H1 (cell line): ENCODE results near the gene PRKG2. TPM values are rescaled to one million over a fixed set of nuclear protein-coding genes. Genes with fewer than 3 reads are reported as not detected.

Experiments
- CTCF ChIA-PET: fragments of 300-600 bp; sonication (Branson Sonifier 250); formaldehyde crosslinking; loops from one replicate; lab custom pipeline; 2021; ENCODE audit not compliant: partially characterized antibody; lab: Charles Lee
- POLR2A ChIA-PET: fragments of 300-600 bp; sonication (Branson Sonifier 250); formaldehyde crosslinking; loops from one replicate; lab custom pipeline; 2021; ENCODE audit warnings: inconsistent platforms; ENCODE audit not compliant: partially characterized antibody; lab: Charles Lee
- DNase-seq, 2 experiments: peaks; one replicate each; pipeline versions ENCODE4 v3.0.0 to v3.0.0-alpha.2; 2010 to 2022; ENCODE audit warnings: low spot score in 2 of 2, low read depth in 1 of 2, mixed read lengths in 1 of 2
- FAIRE-seq: peaks from 2 replicates; lab custom pipeline; 2011; peaks lifted over from hg19 to GRCh38; lab: Jason Lieb, UNC
- H2AFZ ChIP-seq: 2 replicates; pipeline ENCODE4 v1.8.1; 2012; ENCODE audit warnings: low read length, inconsistent platforms
- H2AK5ac ChIP-seq: 2 replicates; pipeline ENCODE4 v1.6.1; 2013; ENCODE audit warnings: low read depth, low read length
- H2BK120ac ChIP-seq: replicated peaks from 2 replicates; pipeline ENCODE3; 2013; ENCODE audit warnings: low read depth, low read length, inconsistent platforms
- H2BK12ac ChIP-seq: 2 replicates; pipeline ENCODE4 v1.6.1; 2013; ENCODE audit warnings: low read depth, low read length
- H2BK15ac ChIP-seq: 2 replicates; pipeline ENCODE4 v1.6.1; 2013; ENCODE audit warnings: low read length
- H2BK20ac ChIP-seq: 2 replicates; pipeline ENCODE4 v1.6.1; 2013; ENCODE audit warnings: low read length
- H2BK5ac ChIP-seq: 2 replicates; pipeline ENCODE4 v1.6.1; 2013; ENCODE audit warnings: low read depth, low read length
- H3K14ac ChIP-seq: 2 replicates; pipeline ENCODE4 v1.6.1; 2013; ENCODE audit warnings: inconsistent platforms; ENCODE audit not compliant: insufficient read length
- H3K18ac ChIP-seq: 2 replicates; pipeline ENCODE4 v1.6.1; 2013; ENCODE audit warnings: low read length; ENCODE audit errors: extremely low read depth
- H3K23ac ChIP-seq: 2 replicates; pipeline ENCODE4 v1.6.1; 2013; ENCODE audit warnings: inconsistent platforms; ENCODE audit not compliant: insufficient read length
- H3K23me2 ChIP-seq: 2 replicates; pipeline ENCODE4 v1.6.1; 2013; ENCODE audit warnings: low read depth, low read length
- H3K27ac ChIP-seq: 2 replicates; pipeline ENCODE4 v1.6.1; 2011; ENCODE audit warnings: low read depth, low read length, inconsistent platforms
- H3K27me3 ChIP-seq, 4 experiments: replicated peaks in 1 of 4; 1 replicate in 1 of 4; 2 replicates in 3 of 4; pipeline versions ENCODE4 v1.6.1 to v1.8.1; 2011 to 2013; ENCODE audit warnings: low read length in 3 of 4, mild to moderate bottlenecking in 3 of 4, inconsistent platforms in 2 of 4, mixed read lengths in 2 of 4, moderate library complexity in 1 of 4; ENCODE audit not compliant: control insufficient read depth in 3 of 4, insufficient read depth in 3 of 4; ENCODE audit errors: extremely low read depth in 1 of 4
- H3K36me3 ChIP-seq, 4 experiments: 2 replicates each; pipeline versions ENCODE4 v1.6.1 to v1.8.1; 2011 to 2013; ENCODE audit warnings: mild to moderate bottlenecking in 4 of 4, low read length in 3 of 4, moderate library complexity in 2 of 4, control low read depth in 1 of 4, inconsistent platforms in 1 of 4; ENCODE audit not compliant: insufficient read depth in 4 of 4, control insufficient read depth in 2 of 4
- H3K4ac ChIP-seq: replicated peaks from 2 replicates; pipeline ENCODE3; 2013; ENCODE audit warnings: low read length, low read depth, mixed read lengths, inconsistent platforms; ENCODE audit not compliant: insufficient read length
- H3K4me1 ChIP-seq, 4 experiments: replicated peaks in 1 of 4; 1 replicate in 1 of 4; 2 replicates in 3 of 4; pipeline versions ENCODE4 v1.6.1 to v1.8.1; 2011 to 2013; ENCODE audit warnings: low read length in 3 of 4, inconsistent platforms in 2 of 4, mixed read lengths in 1 of 4; ENCODE audit not compliant: insufficient read depth in 4 of 4, control insufficient read depth in 3 of 4
- H3K4me2 ChIP-seq, 2 experiments: 2 replicates each; pipeline versions ENCODE4 v1.6.1 to v1.8.1; 2011 to 2013; ENCODE audit warnings: low read depth in 2 of 2, low read length in 2 of 2, control low read depth in 1 of 2, inconsistent platforms in 1 of 2, mild to moderate bottlenecking in 1 of 2; ENCODE audit not compliant: insufficient read depth in 1 of 2
- H3K4me3 ChIP-seq, 4 experiments: fragments of 200-600, 300-600 bp in 1 of 4; sonication (generic), shearing (Covaris generic), sonication (Bioruptor Twin) in 1 of 4; 2 replicates each; pipeline versions ENCODE4 v1.5.1 to v1.8.1; 2011 to 2016; ENCODE audit warnings: low read length in 4 of 4, low read depth in 3 of 4, control low read depth in 2 of 4, inconsistent platforms in 2 of 4, mild to moderate bottlenecking in 2 of 4, mixed read lengths in 1 of 4, moderate library complexity in 1 of 4; ENCODE audit not compliant: insufficient read depth in 2 of 4; ENCODE audit errors: extremely low read depth in 1 of 4
- H3K56ac ChIP-seq: replicated peaks from 2 replicates; pipeline ENCODE3; 2013; ENCODE audit warnings: low read depth, mild to moderate bottlenecking, mixed read lengths, low read length, inconsistent platforms; ENCODE audit not compliant: insufficient read length
- H3K79me1 ChIP-seq: 2 replicates; pipeline ENCODE4 v1.6.1; 2013; ENCODE audit warnings: low read depth, low read length, control low read depth
- H3K79me2 ChIP-seq, 2 experiments: 2 replicates each; pipeline versions ENCODE4 v1.6.1 to v1.8.1; 2012 to 2013; ENCODE audit warnings: low read length in 2 of 2, mild to moderate bottlenecking in 2 of 2, inconsistent platforms in 1 of 2; ENCODE audit not compliant: insufficient read depth in 2 of 2, control insufficient read depth in 1 of 2
- H3K9ac ChIP-seq, 4 experiments: replicated peaks in 1 of 4; 1 replicate in 1 of 4; 2 replicates in 3 of 4; pipeline versions ENCODE4 v1.6.1 to v1.8.1; 2011 to 2013; ENCODE audit warnings: low read depth in 3 of 4, low read length in 3 of 4, control low read depth in 2 of 4, mild to moderate bottlenecking in 2 of 4, moderate library complexity in 2 of 4, inconsistent platforms in 1 of 4; ENCODE audit errors: extremely low read depth in 1 of 4
- H3K9me3 ChIP-seq, 2 experiments: 2 replicates each; pipeline versions ENCODE4 v1.6.1 to v1.8.1; 2012 to 2013; ENCODE audit warnings: mild to moderate bottlenecking in 2 of 2, moderate library complexity in 2 of 2, control low read depth in 1 of 2, inconsistent platforms in 1 of 2, low read depth in 1 of 2, low read length in 1 of 2, mixed read lengths in 1 of 2; ENCODE audit not compliant: insufficient read depth in 2 of 2
- H4K20me1 ChIP-seq, 2 experiments: replicated peaks in 1 of 2; 2 replicates each; pipeline versions ENCODE3 to v1.8.1; 2011 to 2013; ENCODE audit warnings: inconsistent platforms in 2 of 2, low read length in 2 of 2, mild to moderate bottlenecking in 1 of 2; ENCODE audit not compliant: insufficient read depth in 2 of 2, control insufficient read depth in 1 of 2
- H4K5ac ChIP-seq: 2 replicates; pipeline ENCODE4 v1.6.1; 2013; ENCODE audit warnings: low read length, low read depth, mixed read lengths, inconsistent platforms; ENCODE audit not compliant: insufficient read length
- H4K8ac ChIP-seq: 2 replicates; pipeline ENCODE4 v1.8.0; 2013; ENCODE audit warnings: mild to moderate bottlenecking, moderate library complexity, low read length, inconsistent platforms; ENCODE audit not compliant: insufficient read depth; ENCODE audit errors: extremely low read depth
- H4K91ac ChIP-seq: replicated peaks from 2 replicates; pipeline ENCODE3; 2013; ENCODE audit warnings: low read length, mixed read lengths, inconsistent platforms; ENCODE audit not compliant: insufficient read length
- CEBPB ChIP-seq: IDR thresholded peaks from 2 replicates; pipeline ENCODE4 v1.6.1; 2012; ENCODE audit warnings: low read depth, low read length
- TBP ChIP-seq: IDR thresholded peaks from 2 replicates; pipeline ENCODE4 v1.6.1; 2011; ENCODE audit warnings: low read depth, low read length, improper control_type of control experiment
- WGBS, 2 experiments: shearing (Covaris generic) in 1 of 2; methylation state at CpG; one replicate each; pipeline versions ENCODE4 v1.1.6 to v1.1.7; 2013 to 2015; ENCODE audit warnings: low lambda C conversion rate in 2 of 2, mixed read lengths in 2 of 2, inconsistent platforms in 1 of 2, low coverage in 1 of 2, missing lambda C conversion rate in 1 of 2; ENCODE audit not compliant: insufficient replicate concordance in 2 of 2, insufficient coverage in 1 of 2, insufficient read length in 1 of 2; ENCODE audit errors: extremely low coverage in 1 of 2, missing lambda C conversion rate in 1 of 2; 5-methylcytosine and 5-hydroxymethylcytosine counted together
- polyA plus RNA-seq, 7 experiments: library from polyadenylated mRNA; depleted of rRNA in 3 of 7; stranded (reverse) in 5 of 7; unstranded in 2 of 7; fragments of >200 nt in 5 of 7; fragments of 200-250 nt in 2 of 7; gene quantifications; 1 replicate in 5 of 7; 2 replicates in 1 of 7; 4 replicates in 1 of 7; pipeline versions ENCODE4 v1.2.1 to v1.2.3, GENCODE V29; 2011 to 2013; ENCODE audit warnings: missing spikeins in 2 of 7, mixed read lengths in 2 of 7
- total RNA-seq: library from RNA; stranded (reverse); fragmentation: NEBNext Ultra II Directional; extraction: Animal tissue kit (Norgen Biotek cat#: 25700); gene quantifications from 2 replicates; pipeline ENCODE4 v1.2.1, GENCODE V29; 2021
- TF ChIP-seq, protein P1 (sequence below): IDR thresholded peaks from 2 replicates; pipeline ENCODE4 v1.6.1; 2012; ENCODE audit warnings: inconsistent platforms

Gene PRKG2
- total and polyA plus RNA-seq, 2 of the 8 experiments (the other 6 are each of a cell fraction or from before 2014, with no cell fraction given), result 0.45 to 1.2 TPM

DNA sequence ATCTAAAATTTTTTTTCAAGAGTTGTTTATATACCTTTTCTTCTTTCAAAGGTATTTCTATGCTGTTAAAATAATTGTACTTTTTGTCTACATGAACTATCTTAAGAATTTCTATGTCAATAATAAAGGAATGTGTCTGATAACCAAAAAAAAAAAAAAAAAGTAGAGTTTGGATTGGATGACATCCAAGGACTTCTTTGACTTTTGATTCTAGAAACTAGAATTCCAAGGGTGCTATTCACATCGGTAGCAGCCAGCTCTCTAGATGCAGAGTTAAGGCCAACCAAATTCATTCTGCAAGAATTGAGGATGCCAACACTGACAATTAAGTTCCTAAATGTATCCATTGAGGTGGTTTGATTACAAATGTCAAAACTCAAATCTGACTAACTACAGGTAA lies 42.0 kb upstream of the PRKG2 start:
- Histone ChIP-seq H3K79me1 (no peaks in the 10 kb centered on the region), H2AFZ (no peak overlapping the region), H3K18ac (no peak overlapping the region), H3K79me2 (no peaks in the 10 kb centered on the region), H3K23ac (no peak overlapping the region), H4K5ac (no peak overlapping the region), H3K4me1 (no peaks in the 10 kb centered on the region), H2BK120ac (no peak overlapping the region), H4K8ac (no peak overlapping the region), H3K23me2 (no peaks in the 10 kb centered on the region), H3K27me3 (no peaks in the 10 kb centered on the region), H2BK20ac (no peak overlapping the region), H3K56ac (no peak overlapping the region), H3K4me3 (no peak overlapping the region), H3K9ac (no peak overlapping the region), H3K27ac (no peak overlapping the region), H4K20me1 (no peaks in the 10 kb centered on the region), H3K4ac (no peak overlapping the region), H2BK15ac (no peak overlapping the region), H4K91ac (no peak overlapping the region), H3K36me3 (no peaks in the 10 kb centered on the region), H3K9me3 (no peaks in the 10 kb centered on the region), H3K14ac (no peak overlapping the region), H3K4me2 (no peak overlapping the region), H2BK5ac (no peak overlapping the region), H2BK12ac (no peak overlapping the region), H2AK5ac (no peak overlapping the region)
- POLR2A ChIA-PET, result no interaction called here
- DNase-seq (no peak), FAIRE-seq (no peak)
- 92% methylated on average over 1 of the region's 1 CpG; no CpG with 5 or more reads in 1 of the 2 experiments for WGBS, 2 experiments
- TF ChIP-seq, protein P1, sequence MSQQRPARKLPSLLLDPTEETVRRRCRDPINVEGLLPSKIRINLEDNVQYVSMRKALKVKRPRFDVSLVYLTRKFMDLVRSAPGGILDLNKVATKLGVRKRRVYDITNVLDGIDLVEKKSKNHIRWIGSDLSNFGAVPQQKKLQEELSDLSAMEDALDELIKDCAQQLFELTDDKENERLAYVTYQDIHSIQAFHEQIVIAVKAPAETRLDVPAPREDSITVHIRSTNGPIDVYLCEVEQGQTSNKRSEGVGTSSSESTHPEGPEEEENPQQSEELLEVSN, result no peak
- no peak for TF ChIP-seq TBP
- no peak for TF ChIP-seq CEBPB
- CTCF ChIA-PET, result interaction anchor here (1.1 to 3.5 kb wide), 2 partner anchors 13 to 173 kb away, joined by 3 to 11 read pairs; no protein-coding TSS in a partner anchor
